ENCODE results near the gene CLEC12A.

CLEC12A gene

DNA sequence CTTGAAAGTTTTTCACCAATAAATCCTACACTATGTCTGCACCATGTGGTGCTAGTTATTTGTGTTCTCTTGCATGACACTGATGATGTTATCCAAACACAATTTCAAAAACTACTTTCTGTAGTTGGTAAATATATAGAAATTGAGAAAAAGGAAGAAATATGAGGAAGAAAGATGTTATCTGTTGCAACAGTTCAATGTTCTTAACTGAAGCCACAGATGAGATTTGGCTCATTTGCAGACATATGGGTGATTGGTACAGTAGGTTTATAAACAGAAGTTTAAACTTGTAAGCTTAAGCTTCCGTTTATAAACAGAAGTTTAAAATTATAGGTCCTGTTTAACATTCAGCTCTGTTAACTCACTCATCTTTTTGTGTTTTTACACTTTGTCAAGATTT, at the start of gene CLEC12A:
CLEC12A (plus strand) TSS at position 229 of the 400 bp plus-strand sequence. CDS start 188 bp downstream, outside the sequence.
- Histone ChIP-seq H3K27ac (no peak within 1 kb of the TSS), H3K9me3 (no peaks in the 10 kb centered on the region)
- DNase-seq = no peak

DNA sequence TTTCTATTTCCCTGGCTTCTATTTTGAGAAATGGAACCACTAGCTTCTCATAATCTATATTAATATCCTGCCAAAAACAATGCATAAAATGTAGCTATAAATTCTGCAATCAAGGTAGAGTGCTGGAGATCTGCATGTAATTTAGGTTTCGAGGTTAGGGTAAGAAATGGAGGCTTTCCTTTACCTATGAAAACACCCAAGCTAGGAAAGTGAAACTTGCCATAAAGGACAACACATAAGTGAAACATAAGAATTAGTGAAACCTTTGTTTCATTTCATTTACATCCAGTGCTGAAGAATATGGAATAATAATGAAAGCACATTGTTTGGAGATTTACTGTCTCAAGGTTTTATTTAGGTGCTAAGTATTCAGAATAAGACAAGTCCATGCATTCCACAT, 48.8 kb upstream of the CLEC12A start:
- H3K9me3 ChIP-seq = no peaks in the 10 kb centered on the region
- no peak for DNase-seq
- TF ChIP-seq, protein P1, sequence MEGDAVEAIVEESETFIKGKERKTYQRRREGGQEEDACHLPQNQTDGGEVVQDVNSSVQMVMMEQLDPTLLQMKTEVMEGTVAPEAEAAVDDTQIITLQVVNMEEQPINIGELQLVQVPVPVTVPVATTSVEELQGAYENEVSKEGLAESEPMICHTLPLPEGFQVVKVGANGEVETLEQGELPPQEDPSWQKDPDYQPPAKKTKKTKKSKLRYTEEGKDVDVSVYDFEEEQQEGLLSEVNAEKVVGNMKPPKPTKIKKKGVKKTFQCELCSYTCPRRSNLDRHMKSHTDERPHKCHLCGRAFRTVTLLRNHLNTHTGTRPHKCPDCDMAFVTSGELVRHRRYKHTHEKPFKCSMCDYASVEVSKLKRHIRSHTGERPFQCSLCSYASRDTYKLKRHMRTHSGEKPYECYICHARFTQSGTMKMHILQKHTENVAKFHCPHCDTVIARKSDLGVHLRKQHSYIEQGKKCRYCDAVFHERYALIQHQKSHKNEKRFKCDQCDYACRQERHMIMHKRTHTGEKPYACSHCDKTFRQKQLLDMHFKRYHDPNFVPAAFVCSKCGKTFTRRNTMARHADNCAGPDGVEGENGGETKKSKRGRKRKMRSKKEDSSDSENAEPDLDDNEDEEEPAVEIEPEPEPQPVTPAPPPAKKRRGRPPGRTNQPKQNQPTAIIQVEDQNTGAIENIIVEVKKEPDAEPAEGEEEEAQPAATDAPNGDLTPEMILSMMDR (IDR thresholded peaks at IDR 0.05) = no peak
- no peaks in the 10 kb centered on the region for H3K36me3 ChIP-seq
- H3K27me3 ChIP-seq = no peaks in the 10 kb centered on the region
- no peak overlapping the region for H3K4me3 ChIP-seq
- no peak overlapping the region for H3K27ac ChIP-seq
- no peaks in the 10 kb centered on the region for H3K4me1 ChIP-seq
- intact Hi-C loops (cut with DNase I; ENCODE audit: low total_unique reads) = no loop called here

More for the DNA sequence above, at the start of gene CLEC12A:
- intact Hi-C loops (cut with DNase I; ENCODE audit: low total_unique reads) = no loop called here
- H3K27me3 ChIP-seq = no peaks in the 10 kb centered on the region
- H3K36me3 ChIP-seq = no peaks in the 10 kb centered on the region
- no peak within 1 kb of the TSS for H3K4me3 ChIP-seq
- no peaks in the 10 kb centered on the region for H3K4me1 ChIP-seq
- TF ChIP-seq, protein P1 (IDR thresholded peaks at IDR 0.05) = no peak

DNA sequence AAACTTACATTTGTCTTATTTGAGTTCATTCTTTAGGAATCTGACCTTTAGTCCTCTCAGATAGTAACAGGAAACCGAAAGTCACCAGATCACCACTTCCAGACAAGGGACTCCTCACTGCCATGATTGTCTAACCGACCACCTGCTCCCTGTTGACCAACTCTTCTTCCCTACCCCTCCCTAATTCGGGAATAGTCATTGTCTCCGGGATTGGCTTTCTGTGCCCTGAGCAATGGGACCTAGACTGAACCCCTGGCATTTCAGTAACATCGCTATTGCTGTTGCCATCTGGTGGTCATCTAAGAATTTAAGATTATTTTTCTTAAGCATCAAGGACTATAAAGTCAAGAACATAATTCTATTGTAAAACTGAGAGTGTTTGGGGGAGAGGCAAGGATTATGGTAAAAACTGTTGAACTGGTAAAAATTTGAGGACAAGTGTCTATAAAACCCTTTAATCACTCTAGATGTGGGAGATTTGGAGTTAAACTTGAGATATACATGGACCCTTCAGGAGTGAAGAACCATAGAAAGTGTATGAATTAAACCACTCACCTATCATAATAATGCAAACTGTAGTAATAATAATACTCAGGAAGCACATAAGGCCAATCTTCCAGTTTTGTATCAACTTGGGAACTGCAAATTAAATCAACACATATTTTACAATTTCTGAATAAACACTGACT, 45.4 kb upstream of the CLEC12A start:
- H3K4me3 ChIP-seq = no peak overlapping the region
- DNase-seq = no peak
- H3K27me3 ChIP-seq = no peaks in the 10 kb centered on the region

DNA sequence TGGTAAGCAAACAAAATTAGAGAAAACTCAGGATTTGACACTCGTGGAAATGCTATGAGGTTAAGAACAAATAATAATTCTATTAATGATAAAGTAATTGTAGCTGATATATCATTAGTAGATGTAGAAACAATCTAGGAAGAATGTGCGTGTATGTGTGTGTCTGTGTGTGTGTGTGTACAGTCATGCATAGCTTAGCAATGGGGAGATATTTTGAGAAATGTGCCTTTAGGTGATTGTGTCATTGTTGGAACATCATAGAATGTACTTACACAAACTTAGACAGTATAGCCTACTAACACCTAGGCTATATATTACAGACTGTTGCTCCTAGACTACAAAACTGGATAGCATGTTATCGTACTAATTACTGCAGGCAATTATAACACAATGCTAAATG, 44.3 kb upstream of the CLEC12A start:
- Histone ChIP-seq H3K36me3 (no peaks in the 10 kb centered on the region), H3K27me3 (no peaks in the 10 kb centered on the region), H3K4me1 (no peaks in the 10 kb centered on the region), H3K4me3 (no peak overlapping the region), H3K27ac (no peak overlapping the region), H3K9me3 (no peaks in the 10 kb centered on the region)
- intact Hi-C loops (cut with DNase I; ENCODE audit: low total_unique reads) = no loop called here
- DNase-seq = no peak
- TF ChIP-seq, protein P1 (IDR thresholded peaks at IDR 0.05) = no peak

More for the DNA sequence above, 45.4 kb upstream of the CLEC12A start:
- Histone ChIP-seq H3K9me3 (no peaks in the 10 kb centered on the region), H3K36me3 (no peaks in the 10 kb centered on the region), H3K4me1 (no peaks in the 10 kb centered on the region), H3K27ac (no peak overlapping the region)
- TF ChIP-seq, protein P1 (IDR thresholded peaks at IDR 0.05) = peak; percentile 15 to 27
- intact Hi-C loops (cut with DNase I; ENCODE audit: low total_unique reads) = no loop called here

DNA sequence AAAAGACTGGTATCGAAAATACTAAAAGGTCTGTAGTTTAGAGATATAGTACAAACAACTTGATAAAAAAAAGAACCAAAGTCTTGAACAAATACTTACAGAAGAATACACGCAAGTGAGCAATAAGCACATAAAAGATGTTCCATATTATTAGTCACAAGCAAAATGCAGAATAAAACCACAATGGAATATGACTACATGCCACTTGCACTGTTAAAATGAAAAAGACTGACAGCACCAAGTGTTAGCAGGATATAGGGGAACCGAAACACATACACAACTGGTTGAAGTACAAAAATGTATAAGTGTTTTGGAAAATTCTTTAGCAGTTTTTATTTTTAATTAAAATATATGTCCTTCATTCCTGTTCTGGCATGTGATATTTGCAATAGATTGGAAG, 42.6 kb upstream of the CLEC12A start:
- H3K4me1 ChIP-seq = no peaks in the 10 kb centered on the region
- no peaks in the 10 kb centered on the region for H3K9me3 ChIP-seq
- H3K27me3 ChIP-seq = no peaks in the 10 kb centered on the region
- TF ChIP-seq, protein P1 (IDR thresholded peaks at IDR 0.05) = no peak
- no peaks in the 10 kb centered on the region for H3K36me3 ChIP-seq
- no peak overlapping the region for H3K27ac ChIP-seq
- no peak for DNase-seq
- intact Hi-C loops (cut with DNase I; ENCODE audit: low total_unique reads) = no loop called here
- H3K4me3 ChIP-seq = no peak overlapping the region
